GM18517 (cell line): ENCODE measurements around the gene UCN.

Experiments
- ATAC-seq: cut with Tn5 transposase; IDR thresholded peaks from one replicate; pipeline ENCODE4 v1.9.1; 2021; ENCODE audit warnings: mild to moderate bottlenecking, moderate library complexity; ENCODE audit not compliant: unreplicated experiment

UCN gene

GRCh38 chr2:27262379-27263286 is 45.6 kb downstream of the UCN start, which contains the start of gene SLC30A3:
Gene SLC30A3, minus strand, starts transcription at chr2:27263047. Its CDS starts 141 bp downstream, at chr2:27262906.
- ATAC-seq: no peak

- no peak for ATAC-seq
Measured at GRCh38 chr2:27261926-27262298, 46.3 kb downstream of the UCN start.

- ATAC-seq: no peak
Measured at GRCh38 chr2:27261241-27261925, 46.9 kb downstream of the UCN start.

GRCh38 chr2:27258051-27258450 is 50.2 kb downstream of the UCN start:
- no peak for ATAC-seq
